ENCODE data around the gene TMEM169.
"Not testable (repeated sequence)": the region's sequence is repeated elsewhere in the genome, so short reads cannot be mapped to it uniquely, and the experiment has no call there.

TMEM169 gene

DNA sequence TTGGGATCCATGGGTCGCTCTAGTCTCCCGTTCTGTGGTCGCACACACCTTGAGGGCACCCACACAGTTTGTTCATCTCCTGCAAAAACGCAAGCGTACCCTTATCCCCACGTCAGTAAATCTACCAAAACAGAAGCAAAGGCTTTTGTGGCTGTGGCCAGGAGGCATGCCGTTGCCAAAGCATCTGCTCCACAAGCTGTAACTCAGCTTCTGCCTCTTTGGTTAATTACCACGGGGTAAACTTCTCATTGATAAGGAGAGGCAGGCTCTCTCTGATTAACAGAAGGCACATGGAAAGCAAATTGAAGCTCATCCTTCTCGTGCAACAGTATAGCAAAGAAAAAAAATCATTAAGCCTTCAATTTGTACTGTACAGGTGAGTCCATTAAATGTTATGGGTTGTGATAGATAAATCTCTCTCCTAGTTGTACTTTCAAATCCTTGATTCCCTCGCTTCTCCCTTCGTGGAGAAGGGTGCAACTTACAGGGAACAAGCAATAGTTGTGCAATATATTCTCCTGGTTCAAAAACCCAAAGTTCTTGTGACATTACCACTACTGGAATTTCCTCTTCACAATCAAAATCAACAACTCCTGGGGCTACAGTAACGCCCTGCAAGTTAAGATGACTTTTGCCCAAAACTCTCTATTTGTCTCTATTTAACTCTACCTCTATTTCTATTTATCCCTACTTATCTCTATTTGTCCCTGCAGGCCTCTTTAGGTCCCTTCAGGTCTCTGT lies 10.4 kb upstream of the TMEM169 start:
- no peak for DNase-seq (ENCODE audit: low spot score)

- DNase-seq (ENCODE audit: low spot score), result no peak
Measured at GRCh38 chr2:216072473-216072872, 9.2 kb upstream of the TMEM169 start.

- DNase-seq (ENCODE audit: low spot score), result no peak
Measured at GRCh38 chr2:216073773-216074172, 7.9 kb upstream of the TMEM169 start.

DNA sequence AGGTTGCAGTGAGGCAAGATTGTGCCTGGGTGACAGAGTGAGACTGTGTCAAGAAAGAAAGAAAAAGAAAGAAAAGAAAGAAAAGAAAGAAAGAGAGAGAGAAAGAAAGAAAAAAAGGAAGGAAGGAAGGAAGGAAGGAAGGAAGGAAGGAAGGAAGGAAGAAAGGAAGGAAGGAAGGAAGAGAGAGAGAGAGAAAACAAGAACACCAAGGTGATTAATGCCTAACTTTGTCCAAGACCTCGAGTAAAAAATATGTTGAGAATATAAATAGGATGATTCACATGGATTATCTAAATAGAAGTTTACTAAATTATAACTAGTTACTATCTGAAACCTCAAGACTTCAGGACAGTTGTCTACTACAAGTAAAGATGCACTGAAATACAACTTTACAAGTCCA lies 7.3 kb upstream of the TMEM169 start:
- no peak for DNase-seq (ENCODE audit: low spot score)

- DNase-seq (ENCODE audit: low spot score), result no peak
Measured at GRCh38 chr2:216074794-216075193, 6.9 kb upstream of the TMEM169 start.

DNA sequence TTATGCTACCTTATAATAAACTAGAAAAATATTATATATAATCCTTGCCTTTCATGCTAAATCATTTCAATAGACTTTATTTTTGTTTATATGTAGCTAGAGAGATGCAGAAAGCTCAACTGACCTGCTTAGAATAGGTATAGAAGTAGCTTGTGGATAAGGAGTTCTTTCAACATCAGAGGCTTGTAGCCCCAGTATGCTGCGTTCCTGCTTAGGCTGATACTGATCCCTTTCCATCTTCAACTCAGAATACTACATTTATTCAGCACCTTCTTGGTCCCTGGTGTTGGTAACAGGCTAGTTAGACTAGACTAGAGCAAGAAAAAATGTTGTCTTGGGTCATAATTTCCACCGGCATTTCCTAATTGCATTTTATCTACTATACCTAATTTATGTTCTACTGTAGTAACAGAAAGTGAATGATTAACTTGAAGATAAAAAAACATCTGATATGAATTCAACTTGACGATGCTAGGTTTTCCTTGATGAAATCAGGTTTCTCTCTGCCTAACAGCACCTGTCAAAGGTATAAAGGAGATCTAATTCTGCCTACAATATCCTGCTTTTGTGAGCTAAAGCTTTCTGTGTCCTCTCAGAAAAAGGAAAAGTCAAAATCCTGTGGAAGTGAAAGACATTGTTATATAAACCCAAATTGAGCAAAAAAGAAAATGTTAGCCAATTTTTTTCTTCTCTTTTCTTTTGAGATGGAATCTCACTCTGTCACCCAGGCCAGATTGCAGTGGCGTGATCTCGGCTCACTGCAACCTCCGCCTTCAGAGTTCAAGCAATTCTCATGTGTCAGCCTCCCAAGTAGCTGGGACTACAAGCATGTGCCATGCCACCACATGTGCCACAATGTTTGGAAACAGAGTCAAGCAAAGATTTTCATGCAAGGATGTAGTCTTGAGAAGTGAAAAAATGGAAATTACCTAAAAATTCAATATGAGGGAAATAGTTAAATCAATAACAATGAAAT lies 5.9 kb upstream of the TMEM169 start:
- DNase-seq (ENCODE audit: low spot score), result no peak

GRCh38 chr2:216078776-216079175 lies 2.9 kb upstream of the TMEM169 start:
- no peak for DNase-seq (ENCODE audit: low spot score)

- not testable (repeated sequence) for DNase-seq (ENCODE audit: low spot score)
Measured at GRCh38 chr2:216080048-216080447, 1.7 kb upstream of the TMEM169 start.

DNA sequence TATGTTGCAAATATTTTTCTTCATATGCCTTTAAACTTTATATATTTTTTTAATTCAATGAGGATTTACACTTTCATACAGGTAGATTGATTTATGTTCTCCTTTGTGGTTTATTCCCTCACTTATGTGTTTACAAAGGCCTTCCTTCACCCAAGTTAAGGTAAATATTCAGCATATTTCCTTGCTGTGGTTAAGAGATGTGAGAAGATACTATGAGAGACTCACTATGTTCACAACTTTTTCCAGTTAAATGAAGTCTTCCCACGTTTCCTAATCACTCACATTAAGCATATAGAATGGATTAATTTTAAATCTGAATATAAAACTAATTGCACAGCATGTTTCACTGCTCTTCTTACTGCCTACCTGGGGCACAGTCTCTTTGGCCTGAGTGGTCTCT lies 707 bp upstream of the TMEM169 start:
- DNase-seq (ENCODE audit: low spot score), result no peak

- DNase-seq (ENCODE audit: low spot score), result no peak
Measured at GRCh38 chr2:216082117-216082711, 495 bp downstream of the TMEM169 start.

DNA sequence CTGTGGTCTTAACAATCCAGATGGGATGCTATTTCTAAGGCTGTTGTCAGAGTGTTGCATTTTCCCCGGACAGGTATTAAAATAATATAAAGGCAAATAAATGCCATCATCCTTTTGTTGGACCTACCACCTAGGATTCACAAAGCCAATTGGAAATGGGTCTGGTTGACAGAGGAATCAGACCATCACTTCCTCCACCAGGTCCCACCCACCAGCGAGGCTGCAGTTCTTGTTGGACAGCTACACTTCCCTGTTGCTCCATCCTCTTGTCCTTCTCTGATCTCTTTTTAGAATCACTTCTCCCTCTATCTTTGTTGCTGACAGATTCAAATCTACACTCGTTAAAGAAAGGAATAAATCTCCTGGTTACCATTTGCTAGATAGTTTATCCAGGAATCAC lies 1.1 kb downstream of the TMEM169 start:
- no peak for DNase-seq (ENCODE audit: low spot score)

DNA sequence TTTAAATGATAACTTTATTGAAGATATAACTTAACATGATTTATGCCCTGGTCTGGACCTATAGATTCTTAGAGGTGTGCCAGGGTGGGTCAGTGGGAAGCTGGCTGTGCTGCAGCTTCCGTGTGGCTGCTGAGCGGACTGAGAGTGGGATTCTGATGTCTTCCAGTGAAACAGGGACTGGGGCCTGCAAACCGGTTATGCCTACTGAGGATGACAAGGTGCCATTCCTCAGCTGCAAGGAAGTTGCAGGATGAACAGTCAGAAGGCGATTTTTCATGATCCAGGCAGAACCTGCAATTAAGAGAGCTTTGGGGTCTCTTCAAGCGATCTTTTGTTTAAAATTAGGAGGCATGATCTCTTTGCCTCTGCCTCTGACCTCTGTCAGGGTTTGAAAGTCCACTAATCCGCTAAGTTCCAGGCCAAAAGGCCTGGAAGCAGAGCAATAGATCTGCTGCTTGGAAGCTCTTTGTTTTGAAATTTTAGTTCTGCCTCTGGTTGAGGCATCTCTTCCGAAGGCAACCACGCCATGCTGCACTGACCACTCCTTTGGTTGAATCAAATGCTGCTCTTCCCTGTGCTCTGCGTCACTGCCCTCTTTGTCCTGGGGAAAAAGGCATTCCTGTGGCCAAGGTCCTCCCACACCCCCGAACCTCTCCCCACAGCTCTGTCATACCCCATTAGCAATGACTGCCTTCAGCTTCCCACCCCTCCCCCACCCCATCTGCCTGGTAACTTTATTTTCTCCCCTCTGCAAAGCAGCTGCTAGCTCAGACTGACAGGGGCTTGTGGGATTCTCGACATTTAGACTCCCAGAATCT lies 2.0 kb downstream of the TMEM169 start:
- DNase-seq (ENCODE audit: low spot score), result no peak

GRCh38 chr2:216084547-216084946 lies 2.8 kb downstream of the TMEM169 start:
- DNase-seq (ENCODE audit: low spot score), result peak; percentile 22

DNA sequence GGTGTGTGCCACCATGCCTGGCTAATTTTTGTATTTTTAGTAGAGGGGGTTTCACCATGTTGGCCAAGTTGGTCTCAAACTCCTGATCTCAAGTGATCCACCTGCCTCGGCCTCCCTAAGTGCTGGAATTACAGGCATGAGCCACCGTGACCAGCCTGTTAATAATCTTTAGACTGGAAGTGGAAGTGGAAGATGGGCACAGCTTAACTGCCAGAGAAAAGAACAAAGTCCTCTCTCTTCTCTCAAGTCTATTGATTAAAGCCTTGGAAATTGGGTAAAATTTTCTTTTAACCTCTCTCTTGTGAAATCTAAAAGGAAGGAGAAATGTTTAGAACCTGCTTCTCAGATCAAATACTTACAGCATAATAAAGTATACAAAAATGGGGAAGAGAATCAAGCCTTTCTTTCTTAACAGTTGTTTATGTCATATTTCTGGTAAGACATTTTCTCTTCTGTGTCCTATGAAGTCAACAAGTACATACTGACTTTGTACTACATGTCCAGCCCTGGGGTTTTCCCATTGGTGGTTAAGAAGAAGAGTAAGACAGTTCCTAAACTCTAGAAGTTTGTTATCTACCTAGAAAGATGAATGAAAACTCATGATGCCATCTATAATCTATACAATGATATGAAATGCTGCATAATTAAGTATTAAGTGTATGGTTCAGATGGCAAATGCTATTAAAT lies 4.6 kb downstream of the TMEM169 start:
- DNase-seq (ENCODE audit: low spot score), result no peak

GRCh38 chr2:216090369-216090786 lies 8.7 kb downstream of the TMEM169 start:
- no peak for DNase-seq (ENCODE audit: low spot score)

DNA sequence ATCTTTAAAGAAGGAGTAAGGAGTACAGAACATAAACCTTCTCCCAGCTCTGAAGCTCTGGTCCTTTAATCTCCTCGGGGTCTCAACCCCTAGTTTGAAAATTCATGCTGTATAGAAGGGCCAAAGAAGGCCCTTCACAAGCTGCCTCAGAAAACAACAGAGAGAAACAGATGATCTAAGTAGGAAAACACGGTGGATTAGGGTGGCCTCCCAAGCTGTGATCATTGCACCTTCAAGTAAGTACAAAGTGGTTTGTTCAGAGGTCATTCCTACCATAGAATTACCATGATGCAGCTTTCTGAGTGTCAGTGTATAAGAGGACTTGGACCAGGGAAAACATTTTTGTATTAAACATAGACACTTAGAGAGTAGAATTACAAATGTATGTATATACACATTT lies 10.9 kb downstream of the TMEM169 start:
- DNase-seq (ENCODE audit: low spot score), result no peak

- DNase-seq (ENCODE audit: low spot score), result no peak
Measured at GRCh38 chr2:216094701-216095100, 13.0 kb downstream of the TMEM169 start.

GRCh38 chr2:216098421-216099334 lies 17.0 kb downstream of the TMEM169 start:
- no peak for DNase-seq (ENCODE audit: low spot score)

DNA sequence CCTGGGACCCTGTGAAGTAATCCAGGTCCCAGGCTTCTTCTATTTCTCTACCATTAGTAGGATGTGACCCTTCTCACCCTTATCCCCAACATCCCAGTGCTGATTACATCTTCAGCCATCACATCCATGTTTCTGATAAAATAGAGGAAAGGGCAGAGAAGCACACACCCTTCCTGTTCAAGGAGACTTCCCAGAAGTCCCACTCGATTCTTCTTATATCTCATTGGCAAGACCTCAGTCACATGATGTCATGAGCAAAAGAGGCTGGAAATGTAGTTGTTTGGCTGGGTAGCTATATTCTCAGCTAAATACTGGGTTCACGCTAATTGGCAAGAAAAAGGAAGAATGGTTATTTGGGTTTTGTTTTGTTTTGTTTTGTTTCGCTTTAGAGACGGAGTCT lies 19.4 kb downstream of the TMEM169 start:
- DNase-seq (ENCODE audit: low spot score), result no peak

DNA sequence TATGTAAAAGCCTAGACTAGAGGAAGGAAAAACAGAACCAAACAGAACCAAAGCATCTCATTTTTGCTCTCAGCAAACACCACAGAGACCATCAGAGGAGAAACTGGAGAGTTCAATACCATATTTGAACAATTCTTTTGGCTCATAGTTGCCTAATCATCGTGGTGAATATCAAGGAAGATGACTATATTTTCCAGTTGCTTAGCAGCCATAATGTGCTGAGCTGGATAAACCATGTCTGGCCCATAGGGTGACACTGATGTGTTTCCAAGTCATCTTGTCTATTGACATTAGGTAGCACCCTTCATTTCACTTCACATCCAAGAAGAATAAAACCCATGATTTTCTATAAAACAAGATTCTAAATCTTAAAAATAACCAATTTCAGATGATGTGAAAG lies 21.5 kb downstream of the TMEM169 start:
- DNase-seq (ENCODE audit: low spot score), result no peak

All from activated CD4-positive, alpha-beta T cell treated with anti-CD3 and anti-CD28 coated beads, Interleukin-2, Interleukin-4, amounts not matched to agents 100 ng/mL and 50 ng/mL, durations not matched to agents 16 hours and 8 hours (primary cell).